Stimulated activated CD4-positive, alpha-beta T cell treated with anti-CD3 and anti-CD28 coated beads, Interleukin-1b, Interleukin-23, amount 100 ng/mL, for 48 hours (primary cell): ENCODE results near the gene TGOLN2.

Source experiments
- DNase-seq: peaks from one replicate; pipeline ENCODE4 v3.0.0-alpha.2; 2020

Gene TGOLN2

DNA sequence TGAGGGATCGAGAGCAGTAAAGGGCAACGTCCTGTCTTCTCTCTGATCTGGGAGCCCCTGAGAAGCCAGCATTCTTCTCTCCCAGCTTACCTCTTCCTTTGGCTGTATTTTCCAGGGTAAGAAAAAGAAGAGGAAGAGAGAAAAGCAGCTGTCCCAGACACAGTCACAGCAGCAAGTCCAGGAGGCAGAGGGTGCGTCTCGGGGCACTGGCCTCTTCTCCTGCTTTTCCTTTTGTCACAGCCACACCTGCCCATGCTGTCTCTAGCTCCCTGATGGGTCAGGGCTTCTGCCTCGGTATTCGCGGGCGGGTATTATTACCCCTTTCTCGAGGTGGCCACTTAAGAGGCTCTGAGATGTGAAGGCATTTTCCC is 20.3 kb downstream of the TGOLN2 start:
- no peak for DNase-seq

GRCh38 chr2:85303780-85304531 is 23.8 kb downstream of the TGOLN2 start:
- DNase-seq, result no peak

DNA sequence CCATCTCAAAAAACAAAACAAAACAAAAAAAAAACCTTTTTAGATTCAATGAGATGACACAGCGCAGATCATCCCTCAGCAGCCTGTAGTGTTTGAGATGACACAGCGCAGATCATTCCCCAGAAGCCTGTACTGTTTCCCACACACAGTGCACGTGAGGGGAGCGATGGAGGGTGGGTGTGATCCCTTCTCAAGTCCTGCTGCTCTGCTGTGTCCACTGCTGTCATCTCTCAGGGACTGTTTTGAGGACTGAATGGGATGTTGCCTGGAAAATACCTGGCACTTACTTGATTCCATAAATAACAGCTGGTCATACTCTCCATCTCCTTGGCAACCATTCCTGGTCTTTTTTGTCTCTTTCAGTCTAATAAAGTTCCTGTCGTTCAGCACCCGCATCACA is 25.7 kb downstream of the TGOLN2 start:
- no peak for DNase-seq

DNA sequence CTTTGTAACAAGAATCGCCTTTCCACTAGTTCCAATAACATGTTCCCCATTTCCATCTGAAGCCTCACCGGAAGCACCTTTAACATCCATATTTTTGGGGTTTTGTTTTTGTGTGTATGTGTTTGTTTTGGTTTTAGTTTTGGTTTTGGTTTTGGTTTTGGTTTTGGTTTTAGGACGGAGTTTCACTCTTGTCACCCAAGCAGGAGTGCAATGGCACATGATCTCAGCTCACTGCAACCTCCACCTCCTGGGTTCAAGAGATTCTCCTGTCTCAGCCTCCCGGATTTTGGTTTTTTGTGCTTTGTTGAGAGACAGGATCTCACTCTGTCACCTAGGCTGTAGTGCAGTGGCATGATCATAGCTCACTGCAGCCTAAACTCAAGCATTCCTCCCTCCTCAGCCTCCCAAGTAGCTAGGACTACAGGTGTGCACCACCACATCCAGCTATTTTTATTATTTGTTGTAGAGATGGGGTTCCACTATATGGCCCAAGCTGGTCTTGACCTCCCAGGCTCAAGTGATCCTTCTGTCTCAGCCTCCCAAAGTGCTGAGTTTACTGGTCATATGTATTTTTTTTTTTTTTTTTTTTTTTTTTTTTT is 36.3 kb downstream of the TGOLN2 start:
- no peak for DNase-seq

DNA sequence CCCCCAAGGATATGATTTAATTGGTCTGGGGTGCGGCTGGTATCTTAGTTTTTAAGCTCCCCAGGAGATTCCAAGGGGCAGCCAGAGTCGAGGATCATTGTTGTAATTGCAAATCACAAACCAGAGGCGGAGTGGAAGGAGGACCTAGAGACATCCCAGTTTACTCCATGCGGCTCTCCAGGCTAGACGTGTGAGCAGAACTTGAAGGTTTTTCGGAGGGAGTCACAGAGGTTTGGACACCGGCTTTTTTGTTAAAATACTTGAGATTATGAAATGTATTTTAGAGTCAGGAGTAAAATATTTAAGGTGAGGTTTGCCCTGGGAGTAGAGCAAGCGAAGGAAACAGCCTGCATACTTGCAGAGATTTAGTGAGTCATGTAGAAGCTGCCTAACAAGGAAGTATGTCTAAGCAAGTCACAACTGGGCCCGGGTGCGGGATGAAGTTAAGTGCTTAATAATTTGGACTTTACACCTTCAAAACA is 39.5 kb downstream of the TGOLN2 start:
- no peak for DNase-seq

- DNase-seq, result no peak
Observed at GRCh38 chr2:85287721-85288120, 40.1 kb downstream of the TGOLN2 start.

GRCh38 chr2:85286918-85287317 is 40.9 kb downstream of the TGOLN2 start:
- DNase-seq, result no peak

GRCh38 chr2:85283641-85284040 is 44.1 kb downstream of the TGOLN2 start:
- DNase-seq, result no peak

DNA sequence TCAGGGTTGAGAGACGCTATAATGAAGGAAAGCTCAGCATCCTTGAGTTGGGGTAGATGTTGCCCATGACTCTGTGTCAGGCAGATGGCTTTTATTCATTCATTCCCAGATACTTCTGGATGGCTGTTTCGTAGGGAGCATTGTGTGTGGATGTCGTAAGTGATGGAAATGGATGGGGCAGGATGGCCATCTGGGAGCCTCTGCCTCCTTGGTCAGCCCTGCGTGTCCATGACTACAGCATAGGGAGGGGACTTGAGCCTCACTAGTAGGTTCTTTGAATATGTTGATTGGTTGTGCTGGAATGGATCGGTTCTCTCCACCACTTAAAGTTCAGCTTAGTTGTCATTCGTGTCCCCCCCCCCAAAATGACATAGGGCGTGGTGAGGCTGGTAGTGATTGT is 44.9 kb downstream of the TGOLN2 start:
- DNase-seq, result no peak

GRCh38 chr2:85281553-85281952 is 46.2 kb downstream of the TGOLN2 start:
- DNase-seq, result no peak

DNA sequence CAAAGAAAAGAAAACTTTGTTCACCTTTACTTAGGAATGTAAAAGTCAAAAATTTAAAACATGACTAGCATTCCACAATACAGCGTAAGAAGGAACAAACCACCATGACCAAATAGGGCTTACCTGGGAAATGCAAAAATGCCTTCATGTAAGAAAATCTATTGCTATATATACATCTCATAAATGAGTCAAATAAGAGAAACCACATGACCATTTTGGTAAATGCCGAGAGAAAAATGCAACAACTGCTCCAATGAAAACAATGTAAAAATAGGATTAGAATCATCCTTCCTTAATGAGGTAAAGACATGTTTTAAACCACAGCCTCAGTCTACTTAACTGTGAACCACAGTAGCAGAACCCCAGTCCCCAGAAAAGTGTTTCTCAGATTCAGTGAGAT is 49.4 kb downstream of the TGOLN2 start:
- no peak for DNase-seq

GRCh38 chr2:85277416-85278158 is 50.2 kb downstream of the TGOLN2 start:
- DNase-seq, result no peak

DNA sequence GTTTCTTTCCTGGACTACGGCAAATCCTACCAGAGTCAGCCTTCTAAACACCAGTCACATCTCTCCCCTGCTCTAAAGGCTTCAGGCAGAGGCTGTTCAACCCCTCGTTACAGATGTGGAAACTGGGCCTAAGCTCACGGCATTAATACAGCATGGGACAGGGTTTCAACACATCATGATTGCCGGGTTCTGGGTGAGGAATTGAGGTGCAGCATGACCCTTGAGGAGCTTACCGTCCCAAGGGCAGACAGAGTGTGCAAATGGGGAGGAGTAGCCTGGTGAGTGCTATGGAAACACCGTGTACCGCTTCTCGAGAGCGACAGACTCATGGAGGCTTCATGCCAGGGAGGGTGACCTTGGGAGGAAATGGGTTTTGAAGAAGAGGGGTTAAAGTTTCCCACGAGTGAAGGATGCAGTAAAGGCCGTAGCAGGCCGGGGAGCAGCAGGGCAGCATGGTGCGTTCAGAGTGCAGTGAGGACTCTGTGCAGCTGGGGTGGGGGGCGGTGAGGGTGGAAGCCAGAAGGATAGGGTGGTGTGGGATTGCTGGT is 51.1 kb downstream of the TGOLN2 start:
- no peak for DNase-seq

- DNase-seq, result no peak
Observed at GRCh38 chr2:85275984-85276540, 51.7 kb downstream of the TGOLN2 start.

DNA sequence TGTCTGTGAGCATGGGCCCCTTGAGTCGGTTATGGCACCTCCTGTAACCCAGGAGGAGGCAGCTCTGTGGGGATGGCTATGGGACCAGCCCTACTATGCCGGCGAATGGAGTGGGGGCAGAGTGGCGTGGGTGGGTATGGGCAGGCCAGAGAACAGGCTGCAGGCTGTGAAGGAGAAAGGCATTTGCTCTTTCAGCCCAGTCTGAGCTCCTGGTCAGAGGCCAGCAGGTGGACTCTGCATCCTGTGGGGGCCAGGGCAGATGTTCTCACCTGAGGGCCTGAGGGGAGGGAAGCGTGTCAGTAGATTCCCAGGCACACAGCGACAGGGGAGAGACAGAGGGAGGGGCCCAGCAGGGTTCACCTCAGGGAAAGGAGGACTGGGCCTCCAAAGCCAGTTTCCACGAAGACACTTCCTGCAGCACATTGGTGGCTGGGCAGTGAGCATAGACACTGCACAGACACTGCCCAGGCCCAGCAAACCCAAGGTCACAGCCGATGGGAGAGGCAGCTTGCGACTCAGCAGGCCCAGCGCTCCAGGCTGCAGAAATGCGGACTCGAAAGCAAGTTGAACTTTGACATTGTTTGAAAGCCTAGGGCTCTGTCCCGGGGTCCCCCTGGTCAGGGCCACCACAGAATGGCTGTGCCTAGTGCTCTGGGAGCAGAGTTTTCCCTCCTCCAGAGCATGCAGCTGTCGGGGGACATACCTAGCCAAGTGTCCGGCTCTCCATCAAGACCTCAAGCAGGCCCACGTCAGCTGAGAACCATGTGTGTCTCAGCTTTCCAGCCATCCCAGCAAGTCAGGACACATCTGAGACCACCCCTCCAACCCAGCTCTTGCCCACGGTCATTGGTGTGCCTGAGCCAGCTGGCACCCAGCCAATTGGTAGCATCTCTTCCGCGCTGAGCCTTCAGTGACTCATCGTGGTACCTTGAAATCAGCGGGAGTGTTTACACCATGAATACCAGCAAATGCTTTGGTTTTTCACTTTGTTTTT is 53.8 kb downstream of the TGOLN2 start:
- DNase-seq, result no peak

DNA sequence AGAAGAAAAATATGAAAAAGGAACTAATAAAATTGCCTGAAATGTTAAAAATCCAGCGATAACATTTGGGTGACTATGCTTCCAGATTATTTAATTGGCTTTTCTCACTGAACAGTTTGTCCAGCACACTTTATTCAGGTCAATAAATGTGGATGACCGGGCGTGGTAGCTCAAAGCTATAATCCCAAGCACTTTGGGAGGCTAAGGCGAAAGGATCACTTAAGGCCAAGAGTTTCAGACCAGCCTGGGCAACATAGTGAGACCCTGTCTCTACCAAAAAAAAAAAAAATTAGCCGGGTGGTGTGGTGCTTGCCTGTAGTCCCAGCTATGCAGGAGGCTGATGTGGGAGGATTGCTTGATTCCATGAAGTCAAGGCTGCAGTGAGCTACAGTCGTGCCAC is 55.4 kb downstream of the TGOLN2 start:
- no peak for DNase-seq

DNA sequence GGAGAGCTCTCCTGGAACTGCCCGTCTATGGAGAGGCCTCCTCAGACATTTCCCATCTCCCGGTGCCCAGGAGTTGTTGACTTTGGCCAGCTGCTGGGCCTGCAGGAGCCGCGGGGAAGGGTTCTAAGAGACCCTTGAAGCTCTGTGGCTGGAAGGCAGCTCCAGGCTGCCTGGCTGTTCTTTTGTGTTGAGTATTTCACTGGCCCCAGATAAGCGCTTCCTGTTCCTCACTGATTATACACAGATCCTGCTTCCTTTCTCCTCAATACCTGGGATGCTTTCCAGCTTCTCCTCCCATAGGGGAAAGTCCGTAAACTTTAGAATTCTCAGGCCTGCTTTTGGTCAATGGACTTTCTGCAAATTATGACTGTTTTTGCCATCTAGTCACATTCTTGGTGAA is 57.8 kb downstream of the TGOLN2 start:
- DNase-seq, result no peak
